HepG2 (cell line): ENCODE measurements around the gene MNAT1. TPM values are rescaled to one million over a fixed set of nuclear protein-coding genes. Genes with fewer than 3 reads are reported as not detected.
A peak's percentile ranks its signal among the peaks of the same experiment; 100 is the strongest.

Experiments
- ERF ChIP-seq: IDR thresholded peaks from 2 replicates; pipeline ENCODE4 v1.6.1; 2018; ENCODE audit warnings: missing biosample characterization, missing genetic modification reagents
- FOSL1 ChIP-seq: sonication (generic); formaldehyde crosslinking; IDR thresholded peaks from 2 replicates; pipeline ENCODE4 v1.9.0; 2021; ENCODE audit warnings: missing genetic modification reagents, borderline replicate concordance
- FOSL2 ChIP-seq: sonication (generic); formaldehyde crosslinking; IDR thresholded peaks from 2 replicates; pipeline ENCODE4 v1.4.0; 2020; ENCODE audit warnings: missing genetic modification reagents
- FOXP4 ChIP-seq: sonication (generic); formaldehyde crosslinking; IDR thresholded peaks from 2 replicates; pipeline ENCODE4 v1.4.0; 2020; ENCODE audit warnings: missing genetic modification reagents
- HDAC6 ChIP-seq: fragments of 200-600 bp; sonication (generic); IDR thresholded peaks from 2 replicates; pipeline ENCODE4 v1.7.0; 2017; ENCODE audit warnings: mild to moderate bottlenecking, antibody characterized with exemption, low read length, low read depth
- HMGA1 ChIP-seq: sonication (generic); formaldehyde crosslinking; conservative IDR thresholded peaks from 2 replicates; pipeline ENCODE4 v1.4.0; 2020; ENCODE audit warnings: missing genetic modification reagents
- KLF16 ChIP-seq, 2 experiments: sonication (generic) in 1 of 2; formaldehyde crosslinking in 1 of 2; IDR thresholded peaks; 2 replicates each; pipeline versions ENCODE4 v1.6.1 to v1.8.0; 2016 to 2023; ENCODE audit warnings: missing genetic modification reagents in 2 of 2, missing compliant biosample characterization in 1 of 2
- MEIS2 ChIP-seq: sonication (generic); formaldehyde crosslinking; IDR thresholded peaks from 2 replicates; pipeline ENCODE4 v1.9.0; 2021; ENCODE audit warnings: mild to moderate bottlenecking, missing genetic modification reagents
- NAIF1 ChIP-seq: sonication (generic); formaldehyde crosslinking; IDR thresholded peaks from 2 replicates; pipeline ENCODE4 v1.5.0; 2020; ENCODE audit warnings: mild to moderate bottlenecking, missing genetic modification reagents, borderline replicate concordance
- NONO ChIP-seq, 2 experiments: fragments of 450-650 bp in 1 of 2; sonication (generic) in 1 of 2; formaldehyde crosslinking in 1 of 2; IDR thresholded peaks in 1 of 2; conservative IDR thresholded peaks in 1 of 2; 2 replicates each; pipeline versions ENCODE4 v1.6.1 to v1.8.0; 2017 to 2022; ENCODE audit warnings: mild to moderate bottlenecking in 1 of 2, missing genetic modification reagents in 1 of 2, moderate library complexity in 1 of 2
- RBM39 ChIP-seq: fragments of 200-400 bp; formaldehyde crosslinking; IDR thresholded peaks from one replicate; pipeline ENCODE4 v1.6.1; 2018; ENCODE audit warnings: antibody characterized with exemption, mild to moderate bottlenecking, low read depth, low read length; ENCODE audit not compliant: poor library complexity, severe bottlenecking
- REL ChIP-seq: sonication (generic); formaldehyde crosslinking; conservative IDR thresholded peaks from 2 replicates; pipeline ENCODE4 v1.8.0; 2022; ENCODE audit warnings: mild to moderate bottlenecking, missing genetic modification reagents, moderate library complexity
- STAT5B ChIP-seq: sonication (generic); formaldehyde crosslinking; IDR thresholded peaks from 2 replicates; pipeline ENCODE4 v1.4.0; 2020; ENCODE audit warnings: missing genetic modification reagents
- XRCC5 ChIP-seq: fragments of 200-400 bp; formaldehyde crosslinking; optimal IDR thresholded peaks from 2 replicates; pipeline ENCODE3; 2017; ENCODE audit warnings: mild to moderate bottlenecking, low read length
- ZBTB7A ChIP-seq: sonication (generic); formaldehyde crosslinking; IDR thresholded peaks from 2 replicates; pipeline ENCODE4 v1.8.0; 2022; ENCODE audit warnings: mild to moderate bottlenecking, missing genetic modification reagents
- ZFX ChIP-seq: sonication (generic); formaldehyde crosslinking; IDR thresholded peaks from 2 replicates; pipeline ENCODE4 v1.4.0; 2020; ENCODE audit warnings: mild to moderate bottlenecking, low read depth, missing genetic modification reagents, moderate library complexity
- ZNF235 ChIP-seq: sonication (generic); formaldehyde crosslinking; IDR thresholded peaks from 2 replicates; pipeline ENCODE4 v1.8.1; 2023; ENCODE audit warnings: mild to moderate bottlenecking, missing genetic modification reagents, borderline replicate concordance
- ZNF337 ChIP-seq: sonication (generic); formaldehyde crosslinking; IDR thresholded peaks from 2 replicates; pipeline ENCODE4 v1.5.1; 2020; ENCODE audit warnings: missing genetic modification reagents, low read depth, mild to moderate bottlenecking, borderline replicate concordance
- ZNF468 ChIP-seq: sonication (generic); formaldehyde crosslinking; IDR thresholded peaks from 2 replicates; pipeline ENCODE4 v1.8.0; 2022; ENCODE audit warnings: mild to moderate bottlenecking, moderate library complexity, missing genetic modification reagents
- ZNF891 ChIP-seq: sonication (generic); formaldehyde crosslinking; IDR thresholded peaks from 2 replicates; pipeline ENCODE4 v1.5.0; 2020; ENCODE audit warnings: mild to moderate bottlenecking, missing genetic modification reagents
- ZSCAN31 ChIP-seq: sonication (generic); formaldehyde crosslinking; IDR thresholded peaks from 2 replicates; pipeline ENCODE4 v1.5.0; 2020; ENCODE audit warnings: low read depth, mild to moderate bottlenecking, missing genetic modification reagents
- polyA plus RNA-seq, 8 experiments: library from polyadenylated mRNA; depleted of rRNA in 3 of 8; stranded (reverse) in 7 of 8; unstranded in 1 of 8; fragments of >200 nt; fragmentation: Illumina TruSeq in 4 of 8; extraction: Trizol in 4 of 8; gene quantifications; 2 replicates each; pipeline versions ENCODE4 v1.2.1 to v1.2.3, GENCODE V29; 2011 to 2016; ENCODE audit warnings: low read depth in 4 of 8, missing spikeins in 1 of 8, mixed read lengths in 1 of 8; ENCODE audit not compliant: insufficient read depth in 1 of 8
- total RNA-seq, 5 experiments: library from RNA; depleted of rRNA; stranded (reverse); fragments of >200 nt; fragmentation: Illumina TruSeq; extraction: Trizol; gene quantifications; 2 replicates each; pipeline ENCODE4 v1.2.3, GENCODE V29; 2016; ENCODE audit warnings: low read depth in 1 of 5
- TF ChIP-seq, protein P1 (sequence below): sonication (generic); formaldehyde crosslinking; IDR thresholded peaks from 2 replicates; pipeline ENCODE4 v1.5.0; 2020; ENCODE audit warnings: missing genetic modification reagents
- TF ChIP-seq, protein P2 (sequence below): IDR thresholded peaks from 2 replicates; pipeline ENCODE4 v1.6.1; 2018; ENCODE audit warnings: missing genetic modification reagents, mild to moderate bottlenecking, missing compliant biosample characterization
- TF ChIP-seq, protein P3 (sequence below): sonication (generic); formaldehyde crosslinking; conservative IDR thresholded peaks from 2 replicates; pipeline ENCODE4 v1.4.0; 2020; ENCODE audit warnings: missing genetic modification reagents

MNAT1 gene
- total and polyA plus RNA-seq, 2 of the 13 experiments (the other 11 are each of a cell fraction or from before 2014, with no cell fraction given): 49.2 to 94.8 TPM

- TF ChIP-seq FOXP4 (CRISPR knock-in tag) (peak; percentile 47), MEIS2 (CRISPR knock-in tag) (0 out of 2 replicates have a peak, but pooled peaks have one; percentile 45), FOSL2 (CRISPR knock-in tag) (peak; percentile 43), REL (no peak), ZSCAN31 (CRISPR knock-in tag) (0 out of 2 replicates have a peak, but pooled peaks have one; percentile 67), KLF16 (CRISPR knock-in tag; IDR thresholded peaks at IDR 0.05) (peak in 1 of 2 experiments; percentile 70; a peak in 2 of 4 replicates), ZBTB7A (CRISPR knock-in tag) (peak; percentile 83), ZNF468 (CRISPR knock-in tag) (no peak), NONO (IDR thresholded peaks at IDR 0.05) (no peak), NONO (CRISPR knock-in tag; conservative IDR thresholded peaks at IDR 0.05) (peak; percentile 65; the same call in 1 of the 2 replicates), STAT5B (no peak; the same call in 1 of the 2 replicates), HMGA1 (CRISPR knock-in tag) (no peak), ZNF235 (CRISPR knock-in tag) (no peak), FOSL1 (CRISPR knock-in tag) (no peak), ZNF891 (CRISPR knock-in tag) (0 out of 2 replicates have a peak, but pooled peaks have one; percentile 60), XRCC5 (peak; percentile 30), NAIF1 (CRISPR knock-in tag) (no peak), ERF (CRISPR knock-in tag) (0 out of 2 replicates have a peak, but pooled peaks have one; percentile 20), HDAC6 (no peak), ZFX (CRISPR knock-in tag) (peak; percentile 61), RBM39 (peak; percentile 26), ZNF337 (CRISPR knock-in tag) (0 out of 2 replicates have a peak, but pooled peaks have one; percentile 36)
- TF ChIP-seq, protein P1, sequence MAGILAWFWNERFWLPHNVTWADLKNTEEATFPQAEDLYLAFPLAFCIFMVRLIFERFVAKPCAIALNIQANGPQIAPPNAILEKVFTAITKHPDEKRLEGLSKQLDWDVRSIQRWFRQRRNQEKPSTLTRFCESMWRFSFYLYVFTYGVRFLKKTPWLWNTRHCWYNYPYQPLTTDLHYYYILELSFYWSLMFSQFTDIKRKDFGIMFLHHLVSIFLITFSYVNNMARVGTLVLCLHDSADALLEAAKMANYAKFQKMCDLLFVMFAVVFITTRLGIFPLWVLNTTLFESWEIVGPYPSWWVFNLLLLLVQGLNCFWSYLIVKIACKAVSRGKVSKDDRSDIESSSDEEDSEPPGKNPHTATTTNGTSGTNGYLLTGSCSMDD (CRISPR knock-in tag): no peak
- TF ChIP-seq, protein P2, sequence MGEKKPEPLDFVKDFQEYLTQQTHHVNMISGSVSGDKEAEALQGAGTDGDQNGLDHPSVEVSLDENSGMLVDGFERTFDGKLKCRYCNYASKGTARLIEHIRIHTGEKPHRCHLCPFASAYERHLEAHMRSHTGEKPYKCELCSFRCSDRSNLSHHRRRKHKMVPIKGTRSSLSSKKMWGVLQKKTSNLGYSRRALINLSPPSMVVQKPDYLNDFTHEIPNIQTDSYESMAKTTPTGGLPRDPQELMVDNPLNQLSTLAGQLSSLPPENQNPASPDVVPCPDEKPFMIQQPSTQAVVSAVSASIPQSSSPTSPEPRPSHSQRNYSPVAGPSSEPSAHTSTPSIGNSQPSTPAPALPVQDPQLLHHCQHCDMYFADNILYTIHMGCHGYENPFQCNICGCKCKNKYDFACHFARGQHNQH: no peak
- TF ChIP-seq, protein P3, sequence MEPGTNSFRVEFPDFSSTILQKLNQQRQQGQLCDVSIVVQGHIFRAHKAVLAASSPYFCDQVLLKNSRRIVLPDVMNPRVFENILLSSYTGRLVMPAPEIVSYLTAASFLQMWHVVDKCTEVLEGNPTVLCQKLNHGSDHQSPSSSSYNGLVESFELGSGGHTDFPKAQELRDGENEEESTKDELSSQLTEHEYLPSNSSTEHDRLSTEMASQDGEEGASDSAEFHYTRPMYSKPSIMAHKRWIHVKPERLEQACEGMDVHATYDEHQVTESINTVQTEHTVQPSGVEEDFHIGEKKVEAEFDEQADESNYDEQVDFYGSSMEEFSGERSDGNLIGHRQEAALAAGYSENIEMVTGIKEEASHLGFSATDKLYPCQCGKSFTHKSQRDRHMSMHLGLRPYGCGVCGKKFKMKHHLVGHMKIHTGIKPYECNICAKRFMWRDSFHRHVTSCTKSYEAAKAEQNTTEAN: no peak
Observed at GRCh38 chr14:60722357-60723115, 12.0 kb upstream of the MNAT1 start (continued).
